Astrocyte (in vitro differentiated cells and primary cell): ENCODE results near the gene PHF5A.

Experiments
- CTCF ChIP-seq: IDR thresholded peaks from 2 replicates; pipeline ENCODE4 v1.5.1; 2011; ENCODE audit warnings: low read depth, mild to moderate bottlenecking, inconsistent platforms, low read length, moderate library complexity; ENCODE audit not compliant: insufficient read depth
- EZH2 ChIP-seq: IDR thresholded peaks from 2 replicates; pipeline ENCODE4 v1.6.1; 2012; ENCODE audit warnings: mild to moderate bottlenecking, low read length, inconsistent platforms; ENCODE audit not compliant: insufficient read depth

GRCh38 chr22:41513391-41513790 is 44.9 kb upstream of the PHF5A start:
- TF ChIP-seq CTCF (no peak), EZH2 (no peak)
